ENCODE data around the gene CTSC.

DNA sequence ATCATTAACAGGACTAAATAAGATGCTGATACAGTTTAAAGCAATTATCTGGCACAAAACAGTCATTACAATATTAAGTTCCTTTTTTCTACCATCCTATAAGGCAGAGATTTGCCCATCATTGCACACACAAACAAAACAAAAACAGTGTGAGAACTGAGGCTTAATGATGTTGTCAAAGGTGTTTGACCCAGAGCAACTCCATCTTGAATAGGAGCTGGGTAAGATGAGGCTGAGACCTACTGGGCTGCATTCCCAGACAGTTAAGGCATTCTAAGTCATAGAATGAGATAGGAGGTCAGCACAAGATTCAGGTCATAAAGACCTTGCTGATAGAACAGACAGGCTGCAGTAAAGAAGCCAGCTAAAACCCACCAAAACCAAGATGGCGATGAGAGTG lies 33.2 kb downstream of the CTSC start:
- TF ChIP-seq, protein P1, sequence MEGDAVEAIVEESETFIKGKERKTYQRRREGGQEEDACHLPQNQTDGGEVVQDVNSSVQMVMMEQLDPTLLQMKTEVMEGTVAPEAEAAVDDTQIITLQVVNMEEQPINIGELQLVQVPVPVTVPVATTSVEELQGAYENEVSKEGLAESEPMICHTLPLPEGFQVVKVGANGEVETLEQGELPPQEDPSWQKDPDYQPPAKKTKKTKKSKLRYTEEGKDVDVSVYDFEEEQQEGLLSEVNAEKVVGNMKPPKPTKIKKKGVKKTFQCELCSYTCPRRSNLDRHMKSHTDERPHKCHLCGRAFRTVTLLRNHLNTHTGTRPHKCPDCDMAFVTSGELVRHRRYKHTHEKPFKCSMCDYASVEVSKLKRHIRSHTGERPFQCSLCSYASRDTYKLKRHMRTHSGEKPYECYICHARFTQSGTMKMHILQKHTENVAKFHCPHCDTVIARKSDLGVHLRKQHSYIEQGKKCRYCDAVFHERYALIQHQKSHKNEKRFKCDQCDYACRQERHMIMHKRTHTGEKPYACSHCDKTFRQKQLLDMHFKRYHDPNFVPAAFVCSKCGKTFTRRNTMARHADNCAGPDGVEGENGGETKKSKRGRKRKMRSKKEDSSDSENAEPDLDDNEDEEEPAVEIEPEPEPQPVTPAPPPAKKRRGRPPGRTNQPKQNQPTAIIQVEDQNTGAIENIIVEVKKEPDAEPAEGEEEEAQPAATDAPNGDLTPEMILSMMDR (IDR thresholded peaks at IDR 0.05 in 8 of 11, conservative IDR thresholded peaks at IDR 0.05 in 3 of 11), result no peak
- no peak for TF ChIP-seq POLR2AphosphoS5 (IDR thresholded peaks at IDR 0.05)

Data from spleen (tissue), 7 donors.